Activated T-helper 1 cell treated with Interleukin-2 at 50 U/mL for 16 hours (primary cell): Measurements from ENCODE around the gene TJP2.
"Not testable (repeated sequence)": the region's sequence is repeated elsewhere in the genome, so short reads cannot be mapped to it uniquely, and the experiment has no call there.

Source experiments
- DNase-seq: peaks from one replicate; pipeline ENCODE4 v3.0.0-alpha.2; 2020; ENCODE audit warnings: low read depth

The TJP2 gene

DNA sequence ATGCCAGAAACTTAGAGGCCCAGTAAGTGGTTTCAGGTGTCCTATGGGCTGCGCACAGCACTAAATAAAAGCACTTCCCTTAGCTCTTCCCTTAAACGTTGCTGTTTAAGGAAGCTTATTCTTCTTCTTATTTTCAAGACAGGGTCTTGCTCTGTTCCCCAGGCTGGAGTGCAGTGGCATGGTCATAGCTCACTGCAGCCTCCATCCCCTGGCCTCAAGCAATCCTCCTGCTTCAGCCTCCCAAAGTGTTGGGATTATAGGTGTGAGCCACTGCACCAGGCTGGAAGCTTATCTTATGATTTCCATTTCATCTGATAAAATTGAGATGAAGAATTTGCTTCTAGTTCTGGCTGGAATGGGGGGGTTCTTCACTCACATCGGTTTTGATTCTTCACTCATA, 15.6 kb upstream of the TJP2 start:
- DNase-seq: no peak

DNA sequence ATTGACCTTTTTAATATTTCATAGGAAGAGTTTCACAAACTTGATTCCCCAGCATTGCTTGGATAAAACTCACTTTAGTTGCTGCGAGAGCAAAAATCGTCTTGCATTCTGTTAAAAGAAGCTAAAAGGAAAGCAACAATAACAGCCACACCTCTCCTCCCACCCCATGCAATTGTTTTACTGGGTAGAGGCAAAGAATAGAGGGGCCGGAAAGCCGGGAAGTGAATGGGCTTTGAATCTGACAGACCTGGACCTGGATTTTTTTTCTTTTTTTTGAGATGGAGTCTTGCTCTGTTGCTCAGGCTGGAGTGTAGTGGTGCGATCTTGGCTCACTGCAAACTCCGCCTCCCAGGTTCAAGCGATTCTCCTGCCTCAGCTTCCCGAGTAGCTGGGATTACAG, 9.5 kb upstream of the TJP2 start:
- DNase-seq: not testable (repeated sequence)

DNA sequence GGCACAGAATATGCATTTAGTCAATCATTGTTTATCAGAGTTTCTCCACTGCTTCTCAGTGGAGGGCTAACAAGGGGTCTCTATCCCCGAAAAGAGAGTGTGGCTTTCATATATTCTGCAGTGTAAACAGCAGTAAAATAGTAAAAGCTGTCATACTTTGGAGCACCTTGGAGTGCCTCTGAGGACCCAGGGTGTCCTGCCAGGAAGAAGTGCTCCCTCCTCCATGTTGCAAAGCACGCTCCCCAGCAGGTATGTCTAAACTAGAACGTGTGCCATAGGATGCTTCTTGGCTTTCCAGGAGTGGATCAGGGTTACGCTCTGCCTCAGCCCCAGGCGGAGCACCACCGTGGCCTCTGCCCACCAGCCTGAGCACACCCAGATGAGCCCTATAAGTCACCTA, 8.5 kb upstream of the TJP2 start:
- no peak for DNase-seq

DNA sequence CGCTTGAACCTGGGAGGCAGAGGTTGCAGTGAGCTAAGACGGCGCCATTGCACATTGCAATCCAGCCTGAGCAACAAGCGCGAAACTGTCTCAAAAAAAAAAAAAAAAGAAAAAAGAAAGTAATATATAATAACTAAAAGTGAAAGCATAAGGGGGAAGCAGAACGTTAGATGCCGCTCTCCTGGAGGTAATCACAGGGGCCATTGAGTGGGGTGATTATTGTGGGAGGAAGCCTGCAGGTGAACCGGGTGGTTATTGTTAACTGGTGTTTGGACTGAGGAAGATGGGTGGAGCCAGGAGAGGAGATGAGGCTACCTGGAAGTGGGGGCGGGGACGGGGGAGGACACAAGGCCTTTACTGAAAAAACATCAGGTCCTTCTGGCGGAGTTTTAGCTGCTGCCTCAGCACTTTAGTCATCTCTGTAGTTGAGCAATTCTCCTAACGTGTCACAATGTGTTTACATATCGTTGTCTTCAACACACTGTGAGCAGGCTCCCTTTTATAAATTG, 5.3 kb upstream of the TJP2 start:
- peak; percentile 21 for DNase-seq

DNA sequence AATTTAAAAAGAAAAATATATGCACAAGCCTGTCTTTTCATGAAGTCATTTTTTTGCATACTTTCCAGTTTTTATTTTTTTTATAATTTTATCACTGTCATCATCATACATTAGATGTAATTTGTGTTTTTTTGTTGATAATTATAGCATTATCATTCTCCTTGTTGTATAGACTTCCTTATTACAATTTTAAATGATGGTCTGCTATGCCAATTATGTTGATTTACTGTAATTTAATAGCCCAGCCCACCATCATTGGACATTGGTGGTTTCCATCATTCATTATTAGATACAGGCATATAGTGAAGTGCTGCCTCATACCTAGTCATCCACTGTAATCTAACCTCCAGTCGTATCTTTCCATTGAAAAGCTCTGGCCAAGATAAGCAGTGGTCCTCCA, 3.8 kb upstream of the TJP2 start:
- DNase-seq: no peak

DNA sequence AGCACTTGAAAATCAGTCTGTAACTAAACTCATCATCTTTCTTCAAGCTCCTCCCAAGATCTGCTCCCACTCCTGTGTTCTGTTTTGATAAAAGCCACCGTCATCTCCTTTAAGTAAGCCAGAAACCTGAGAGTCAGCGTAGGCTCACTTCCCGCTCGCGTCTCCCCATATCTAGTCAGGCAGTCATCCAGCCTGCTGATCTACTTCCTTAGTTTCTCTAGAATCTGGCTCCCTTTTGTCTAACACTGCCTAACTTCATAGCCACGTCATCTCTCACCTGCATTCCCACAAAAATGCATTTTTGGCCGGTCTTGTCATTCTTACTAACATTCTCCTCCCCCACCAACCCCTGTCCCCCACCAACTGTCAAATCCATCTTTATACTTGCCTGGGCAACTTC, 3.0 kb upstream of the TJP2 start:
- DNase-seq: no peak

DNA sequence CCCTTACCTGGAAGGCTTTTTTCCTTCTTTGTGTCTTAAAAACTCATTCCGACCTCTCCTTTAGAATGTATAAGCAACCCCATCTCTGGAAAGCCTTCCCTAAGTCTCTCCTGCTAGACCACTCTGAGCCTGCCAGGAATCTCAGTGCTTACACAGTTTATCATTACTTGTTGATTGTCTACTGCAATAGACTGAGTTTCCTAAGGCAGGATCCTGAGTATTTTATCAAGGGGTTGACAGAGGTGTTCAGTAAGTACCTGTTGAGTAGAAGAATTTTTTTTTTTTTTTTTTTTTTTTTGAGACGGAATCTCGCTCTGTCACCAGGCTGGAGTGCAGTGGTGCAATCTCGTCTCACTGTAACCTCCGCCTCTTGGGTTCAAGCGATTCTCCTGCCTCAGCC, 2.6 kb upstream of the TJP2 start:
- DNase-seq: no peak

DNA sequence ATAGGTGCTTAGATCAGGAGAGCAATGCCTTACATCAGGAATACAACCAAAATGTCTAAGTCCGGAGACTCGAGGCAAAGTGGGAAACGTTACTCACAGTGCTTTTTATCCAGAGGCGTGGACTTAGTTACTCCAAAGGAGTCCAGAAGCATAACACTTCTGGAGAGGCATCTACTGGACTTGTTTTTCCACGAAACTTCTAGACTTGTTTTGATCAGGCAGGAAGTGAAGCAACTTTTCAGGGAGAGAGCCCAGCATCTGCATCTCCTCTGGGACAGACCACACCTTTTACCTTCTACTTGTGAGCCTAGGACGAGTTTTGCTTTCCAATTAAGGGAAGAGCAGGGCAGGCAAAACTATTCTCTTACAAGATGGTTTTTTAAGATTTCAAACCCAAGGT, 1.2 kb upstream of the TJP2 start:
- DNase-seq: no peak

DNA sequence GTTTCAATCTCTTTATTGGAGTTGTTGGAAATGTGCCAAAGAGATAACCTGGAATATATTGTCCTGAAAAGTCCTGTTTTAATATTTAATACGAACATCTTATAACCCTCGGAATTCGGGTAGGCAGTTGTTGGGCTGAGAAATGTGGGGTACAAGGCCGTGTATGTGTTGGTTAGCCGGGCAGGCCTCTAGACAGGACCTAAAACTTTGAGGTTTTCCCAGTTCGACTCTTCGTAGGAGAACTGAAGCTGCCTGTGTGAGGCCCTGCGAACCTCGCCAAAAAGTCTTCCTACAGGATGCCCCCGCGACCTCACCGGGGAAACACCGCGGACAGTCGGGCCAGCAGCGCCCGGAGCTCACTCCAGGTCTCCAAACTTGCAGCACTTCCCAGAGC, 583 bp upstream of the TJP2 start:
- no peak for DNase-seq

DNA sequence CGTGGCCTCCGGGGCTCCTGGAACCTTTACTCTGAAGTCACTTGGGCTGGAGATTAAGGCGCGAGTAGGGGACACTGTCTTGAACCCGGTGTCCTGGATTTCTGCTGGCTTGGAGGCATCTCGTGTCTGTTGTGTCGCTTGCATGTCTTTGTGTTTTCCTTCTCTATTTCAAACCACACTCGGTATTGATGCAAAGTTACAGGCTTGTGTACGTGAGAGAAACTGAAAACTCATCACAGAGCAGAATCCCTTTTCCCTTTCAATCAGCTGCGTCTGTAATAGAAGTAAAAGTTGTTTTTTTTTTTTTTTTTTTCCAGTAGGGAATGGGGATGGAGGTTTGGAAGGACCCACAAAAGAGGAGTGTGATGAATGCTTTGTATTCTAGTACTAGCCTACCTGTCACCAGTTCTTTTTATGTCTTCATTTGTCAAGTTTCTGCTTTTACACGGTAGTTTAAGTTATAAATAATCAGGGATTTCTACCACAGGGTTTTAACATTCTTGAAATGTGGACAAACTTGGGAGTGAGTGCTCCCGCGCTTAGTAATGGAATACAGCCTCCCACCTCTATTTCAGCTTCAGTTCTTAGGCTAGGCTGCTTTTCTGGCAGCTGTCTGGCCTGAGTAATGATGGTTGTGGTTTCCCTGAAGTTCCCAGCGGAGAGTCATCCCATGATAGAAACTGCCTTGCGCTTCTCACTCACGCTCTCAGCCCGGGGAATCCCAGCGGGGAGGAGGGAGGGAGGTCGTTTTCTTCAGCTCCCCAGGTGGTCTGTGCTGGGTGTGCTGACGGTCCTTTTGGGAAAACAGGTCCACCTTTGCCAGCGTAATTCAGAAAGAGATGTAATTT, 763 bp downstream of the TJP2 start:
- DNase-seq: no peak

DNA sequence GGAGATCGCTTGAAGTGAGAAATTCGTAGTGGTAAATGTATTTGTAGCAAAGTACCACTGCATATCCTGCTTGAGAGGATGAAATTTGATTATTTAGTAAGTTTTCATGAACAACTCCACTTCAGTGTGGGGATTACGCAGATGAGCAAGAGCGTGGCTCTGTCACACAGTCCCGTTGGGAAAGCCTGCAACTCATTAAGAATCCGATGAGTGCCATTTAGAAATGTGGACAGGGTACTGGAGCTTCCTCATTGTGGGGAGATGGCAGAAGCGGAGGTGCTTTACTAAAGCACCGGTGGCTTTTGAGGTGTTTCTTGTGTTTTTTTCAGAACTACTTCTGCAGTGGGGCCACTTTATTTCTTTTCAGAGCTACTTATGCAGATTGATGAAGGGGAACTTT, 1.4 kb downstream of the TJP2 start:
- no peak for DNase-seq

DNA sequence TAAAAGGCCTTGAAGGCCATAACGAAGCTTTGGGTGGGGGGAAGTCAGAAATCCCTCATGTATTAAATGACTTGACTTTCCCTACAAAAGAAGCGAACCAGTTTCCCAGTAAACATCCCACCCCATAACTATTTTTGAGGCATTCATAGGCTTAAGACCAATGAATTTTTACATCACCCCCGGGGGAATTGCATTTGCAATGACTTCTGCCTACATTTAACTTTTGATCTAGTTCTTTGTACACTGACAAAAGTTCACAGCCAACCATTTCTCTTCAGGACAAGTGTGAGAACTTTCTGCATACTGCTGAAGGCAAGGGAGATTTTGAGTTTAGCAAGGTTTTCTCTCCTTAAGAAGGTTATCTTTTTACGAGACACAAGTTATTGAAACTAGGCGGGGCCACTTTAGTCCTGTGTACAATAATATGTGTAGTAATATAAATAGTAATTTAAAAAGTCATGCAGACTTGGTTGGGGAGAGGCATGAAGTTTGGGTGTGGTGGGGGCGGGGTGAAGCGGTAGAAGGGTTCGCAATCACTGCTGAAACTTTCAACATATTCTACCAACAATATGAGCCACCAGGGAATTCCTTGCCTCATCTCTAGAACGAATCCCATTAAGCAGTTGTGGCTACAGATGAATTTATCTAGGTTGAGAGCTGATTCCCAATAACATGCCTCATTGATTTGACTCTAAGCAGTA, 2.5 kb downstream of the TJP2 start:
- DNase-seq: no peak

DNA sequence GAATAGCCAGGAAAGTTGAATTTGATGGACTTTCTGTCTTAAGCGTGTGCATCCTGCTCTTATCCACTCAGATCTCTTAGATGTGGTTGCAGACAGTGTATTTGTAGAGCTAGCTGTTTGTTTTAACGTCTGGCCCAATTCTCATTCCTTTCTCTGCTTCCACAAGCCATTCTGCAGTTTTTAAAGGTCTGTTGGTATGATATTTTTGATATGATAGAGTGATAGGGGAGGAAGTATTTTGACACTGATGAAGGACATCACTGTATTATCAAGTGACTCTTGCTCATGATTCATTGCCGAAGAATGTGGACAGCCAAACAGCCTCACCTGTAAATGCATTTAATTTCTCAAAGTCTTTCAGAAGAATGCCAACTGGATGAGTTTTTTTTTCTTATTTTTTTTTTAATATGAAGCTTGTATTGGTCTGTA, 4.5 kb downstream of the TJP2 start:
- DNase-seq: no peak

DNA sequence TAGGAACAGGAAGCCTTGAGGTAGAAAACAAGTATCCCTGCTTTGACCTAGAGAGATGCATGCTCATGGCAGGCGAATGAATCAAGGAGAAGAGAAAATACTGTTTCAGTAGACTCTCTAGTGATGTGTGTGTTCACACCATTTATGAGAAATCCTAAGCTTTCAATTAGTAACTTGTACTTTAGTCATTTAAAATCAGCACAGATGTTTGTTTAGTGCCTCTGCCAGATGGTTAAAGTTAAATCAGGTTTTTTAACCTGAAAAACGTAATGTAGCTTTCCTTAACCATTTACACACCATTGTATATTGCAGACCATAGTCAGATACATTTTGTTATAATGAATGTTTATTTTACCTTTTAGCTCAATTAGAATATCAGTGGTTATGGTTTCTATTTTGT, 5.0 kb downstream of the TJP2 start:
- no peak for DNase-seq

DNA sequence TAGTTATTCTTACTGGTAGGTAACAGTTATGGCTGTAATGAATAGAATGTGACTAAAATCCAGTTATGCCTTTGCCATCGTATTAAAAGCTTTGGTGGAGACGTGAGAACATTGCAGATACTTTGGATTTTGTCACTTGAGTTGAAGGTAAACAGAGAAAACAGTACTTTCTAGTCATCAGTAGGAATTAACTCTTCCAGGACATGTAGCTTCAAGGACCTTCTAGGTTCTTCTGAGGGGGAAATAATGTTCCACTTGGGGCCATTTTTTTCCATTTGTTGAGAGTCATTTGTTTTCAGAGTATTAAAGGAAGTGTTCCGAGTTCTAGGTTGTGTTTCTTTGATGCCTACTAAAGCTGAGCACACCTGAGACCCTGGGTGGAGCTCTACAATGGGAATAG, 6.1 kb downstream of the TJP2 start:
- no peak for DNase-seq

DNA sequence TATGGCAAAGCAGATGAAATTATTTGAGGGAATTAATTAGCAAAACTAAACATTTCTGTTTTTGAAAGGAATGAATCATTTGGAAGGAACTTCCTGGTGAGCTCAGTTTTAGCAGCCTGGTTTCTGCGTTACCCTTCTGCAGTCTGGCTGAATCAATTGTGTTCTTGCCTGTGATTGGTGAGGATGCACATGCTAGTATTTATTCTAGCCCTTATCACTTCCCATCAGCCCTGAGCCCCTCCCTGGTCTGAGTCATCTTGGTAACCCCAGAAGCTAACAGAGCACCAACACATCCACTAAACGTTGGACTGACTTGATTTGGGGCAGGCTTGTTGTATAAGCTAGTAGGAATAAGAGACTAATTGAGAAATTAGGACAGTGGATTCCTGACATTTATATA, 6.6 kb downstream of the TJP2 start:
- peak; percentile 21 for DNase-seq

DNA sequence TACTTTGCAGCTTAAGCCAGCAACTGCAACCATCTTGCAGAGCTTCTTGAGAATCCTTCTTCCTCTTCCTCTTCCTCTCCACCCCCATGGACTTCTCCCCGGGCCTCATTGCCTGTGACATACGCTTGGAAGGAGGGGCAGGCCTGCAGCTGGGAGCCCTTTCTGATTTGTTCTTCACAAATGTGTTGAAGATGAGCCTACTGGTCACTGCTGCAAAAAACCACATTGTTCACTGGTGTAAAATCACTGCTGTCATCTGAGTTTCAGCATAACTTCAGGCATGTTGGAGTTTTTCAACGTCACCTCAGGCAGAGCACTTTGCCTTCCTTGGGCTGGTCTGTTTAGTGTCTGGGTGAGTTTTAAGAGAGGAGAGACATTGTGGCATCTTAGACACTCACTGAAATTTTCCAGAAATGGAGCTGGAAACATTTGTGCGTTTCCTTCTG, 7.9 kb downstream of the TJP2 start:
- DNase-seq: no peak

DNA sequence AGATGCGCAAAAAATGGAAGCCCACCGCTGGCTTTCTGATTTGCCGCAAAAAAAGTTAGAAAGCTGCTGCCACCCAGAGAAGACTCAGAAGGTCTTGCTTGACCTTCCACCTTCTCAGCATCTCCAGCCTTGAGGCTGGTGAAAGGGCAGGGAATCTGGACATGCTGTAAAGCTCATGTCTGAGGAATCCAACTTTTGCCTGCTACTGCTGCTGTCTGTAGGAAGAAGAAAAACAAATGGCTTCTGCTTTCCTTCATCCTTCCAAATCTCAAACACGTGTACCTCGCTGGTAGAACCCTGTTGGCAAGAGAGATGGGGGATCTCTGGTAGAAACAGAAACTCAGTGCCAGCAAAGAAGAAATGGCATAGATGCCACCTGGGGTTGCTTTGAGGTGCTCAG, 10.2 kb downstream of the TJP2 start:
- DNase-seq: no peak

DNA sequence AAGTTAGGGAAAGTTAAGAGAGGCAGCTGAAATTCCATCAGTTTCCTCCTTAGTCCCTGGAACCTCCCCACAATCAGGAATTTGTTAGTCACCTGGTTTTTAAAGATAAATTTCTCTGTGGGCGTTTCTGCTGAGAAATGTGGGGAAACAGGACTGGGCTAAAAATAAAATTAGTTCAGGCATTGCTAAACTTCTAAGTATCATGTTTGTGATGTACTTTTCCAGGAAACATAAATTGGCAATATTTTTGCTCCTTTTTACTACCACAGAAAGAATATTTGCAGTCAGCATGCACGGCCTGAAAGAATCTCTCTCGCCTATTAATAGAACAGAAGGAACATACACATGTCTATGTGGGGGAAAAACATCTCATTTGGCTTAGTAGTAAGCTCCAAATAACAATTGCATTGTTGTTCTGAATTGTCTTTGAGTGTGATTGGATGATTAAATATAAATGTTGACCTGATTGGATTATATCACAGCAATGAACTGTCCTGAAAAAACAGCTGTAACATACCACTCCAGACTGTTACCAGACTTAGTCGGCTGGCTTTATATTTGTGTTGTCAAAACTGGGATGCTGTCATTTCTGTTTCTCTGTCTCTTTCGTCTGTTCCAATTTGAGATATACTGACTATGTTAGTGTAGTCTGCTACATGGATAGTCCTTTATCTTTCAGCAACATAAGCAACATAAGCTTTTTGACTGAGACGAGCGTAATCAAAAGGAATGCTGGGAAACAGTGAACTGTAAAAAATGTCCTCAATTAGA, 12.9 kb downstream of the TJP2 start:
- DNase-seq: no peak

DNA sequence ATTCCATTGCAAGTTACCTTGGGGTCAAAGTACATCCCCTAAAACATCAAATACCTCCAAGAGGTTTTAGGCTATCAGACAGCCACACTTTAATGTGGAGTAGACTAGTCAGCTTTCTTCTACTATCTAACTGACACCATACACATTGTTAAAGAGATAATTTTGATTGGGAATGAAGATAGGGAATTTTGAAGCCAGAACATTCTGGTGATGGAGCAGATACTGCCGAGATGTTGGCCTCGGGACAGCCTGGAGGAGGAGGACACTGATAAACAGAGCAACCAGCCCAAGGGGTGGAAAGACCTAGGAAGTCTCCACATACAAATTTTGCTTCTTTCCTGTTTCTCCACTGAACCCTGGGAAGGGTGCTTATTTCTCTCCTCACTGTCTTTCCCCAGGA, 14.9 kb downstream of the TJP2 start:
- DNase-seq: no peak

DNA sequence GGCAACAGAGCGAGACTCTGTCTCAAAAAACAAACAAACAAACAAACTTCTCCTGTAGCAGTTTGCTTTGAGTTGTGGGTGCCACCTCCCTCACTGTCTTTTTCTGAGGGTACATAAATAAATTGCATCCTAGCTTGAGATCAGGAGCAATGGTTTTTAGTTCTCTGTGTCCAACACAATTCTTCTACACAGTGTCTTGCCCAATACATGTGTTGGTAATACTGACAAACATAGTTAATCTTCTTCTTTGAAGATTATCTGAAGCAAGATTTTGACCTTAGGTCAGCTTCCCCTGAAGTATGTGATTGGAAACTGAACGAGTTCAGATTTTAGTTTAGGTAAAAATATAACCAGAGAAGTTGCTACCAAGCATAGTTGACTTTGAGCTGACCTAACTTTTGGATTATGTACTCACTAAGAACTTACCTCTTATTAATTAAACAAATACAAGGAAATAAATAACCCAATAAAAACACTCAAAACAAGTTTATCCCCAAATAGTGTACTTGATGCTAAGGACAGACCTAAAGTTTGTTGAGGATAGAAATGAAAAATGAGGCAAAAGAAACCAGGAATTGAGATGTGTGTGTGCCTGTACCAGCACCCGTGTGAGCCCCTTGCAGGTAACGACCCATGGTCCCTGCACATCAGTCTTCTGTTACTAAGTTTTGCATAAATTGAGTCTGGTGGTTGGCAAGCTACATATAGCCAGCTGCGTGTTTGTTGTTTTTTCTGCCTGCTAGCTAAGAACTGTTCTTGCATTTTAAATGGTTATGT, 16.2 kb downstream of the TJP2 start:
- DNase-seq: no peak

DNA sequence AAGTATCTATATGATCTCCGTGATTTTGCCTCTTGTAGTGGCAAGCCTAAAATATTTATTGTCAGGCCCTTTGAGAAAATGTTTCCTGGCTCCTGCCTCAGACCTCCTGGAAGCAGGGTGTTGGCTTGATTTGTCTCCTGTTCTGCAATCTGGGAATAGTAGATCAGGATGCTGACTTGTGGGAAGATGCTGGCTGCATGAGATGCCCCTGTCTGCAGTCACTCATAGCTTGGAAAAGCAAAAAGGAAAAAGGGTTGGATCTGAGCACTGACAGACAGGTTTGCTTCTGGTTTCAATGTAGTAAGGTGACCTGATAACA, 16.7 kb downstream of the TJP2 start:
- no peak for DNase-seq
